NK-92 (cell line): ENCODE data around the gene KCTD17.

Experiments
- DNase-seq: peaks from one replicate; lab custom pipeline; 2025; ENCODE audit not compliant: unreplicated experiment; lab: John Stamatoyannopoulos, UW

Gene KCTD17

GRCh38 chr22:37051391-37052385 lies at the start of gene KCTD17:
Gene KCTD17 (plus strand): TSS chr22:37051742. CDS start chr22:37051761, 19 bp downstream.
- no peak for DNase-seq

- DNase-seq = no peak
Observed at GRCh38 chr22:37001826-37002225, 49.7 kb upstream of the KCTD17 start.

- no peak for DNase-seq
Observed at GRCh38 chr22:37002633-37003032, 48.9 kb upstream of the KCTD17 start.

GRCh38 chr22:37007651-37008050 lies 43.9 kb upstream of the KCTD17 start:
- DNase-seq = no peak

GRCh38 chr22:37008365-37008764 lies 43.2 kb upstream of the KCTD17 start:
- DNase-seq = no peak

- no peak for DNase-seq
Observed at GRCh38 chr22:37009490-37009889, 42.1 kb upstream of the KCTD17 start.

- DNase-seq = no peak
Observed at GRCh38 chr22:37010174-37010573, 41.4 kb upstream of the KCTD17 start.

GRCh38 chr22:37010976-37011375 lies 40.6 kb upstream of the KCTD17 start:
- no peak for DNase-seq

- no peak for DNase-seq
Observed at GRCh38 chr22:37011472-37011871, 40.1 kb upstream of the KCTD17 start.

GRCh38 chr22:37012262-37012904 lies 39.2 kb upstream of the KCTD17 start:
- no peak for DNase-seq

GRCh38 chr22:37012956-37013355 lies 38.6 kb upstream of the KCTD17 start:
- DNase-seq = no peak

GRCh38 chr22:37014415-37014806 lies 37.1 kb upstream of the KCTD17 start:
- no peak for DNase-seq

GRCh38 chr22:37014835-37015586 lies 36.5 kb upstream of the KCTD17 start:
- DNase-seq = no peak

- no peak for DNase-seq
Observed at GRCh38 chr22:37015587-37015878, 36.0 kb upstream of the KCTD17 start.

- no peak for DNase-seq
Observed at GRCh38 chr22:37016134-37016910, 35.2 kb upstream of the KCTD17 start.

GRCh38 chr22:37017356-37017755 lies 34.2 kb upstream of the KCTD17 start:
- DNase-seq = no peak

- no peak for DNase-seq
Observed at GRCh38 chr22:37018086-37018814, 33.3 kb upstream of the KCTD17 start.

- DNase-seq = no peak
Observed at GRCh38 chr22:37018815-37019308, 32.7 kb upstream of the KCTD17 start.

GRCh38 chr22:37019309-37020191 lies 32.0 kb upstream of the KCTD17 start, which contains the start of the genes MPST and TST:
Gene MPST (plus strand): TSS chr22:37019742. CDS start chr22:37019837, 95 bp downstream.
Gene TST (minus strand): TSS chr22:37019447. CDS start chr22:37018732, 715 bp downstream.
- DNase-seq = no peak
